H1 (cell line): ENCODE data around the gene SCIMP. TPM values are rescaled to one million over a fixed set of nuclear protein-coding genes. Genes with fewer than 3 reads are reported as not detected.

Source experiments
- CTCF ChIA-PET: fragments of 300-600 bp; sonication (Branson Sonifier 250); formaldehyde crosslinking; loops from one replicate; lab custom pipeline; 2021; ENCODE audit not compliant: partially characterized antibody; lab: Charles Lee
- POLR2A ChIA-PET: fragments of 300-600 bp; sonication (Branson Sonifier 250); formaldehyde crosslinking; loops from one replicate; lab custom pipeline; 2021; ENCODE audit warnings: inconsistent platforms; ENCODE audit not compliant: partially characterized antibody; lab: Charles Lee
- DNase-seq, 2 experiments: peaks; one replicate each; pipeline versions ENCODE4 v3.0.0 to v3.0.0-alpha.2; 2010 to 2022; ENCODE audit warnings: low spot score in 2 of 2, low read depth in 1 of 2, mixed read lengths in 1 of 2
- FAIRE-seq: peaks from 2 replicates; lab custom pipeline; 2011; peaks lifted over from hg19 to GRCh38; lab: Jason Lieb, UNC
- H2AFZ ChIP-seq: 2 replicates; pipeline ENCODE4 v1.8.1; 2012; ENCODE audit warnings: low read length, inconsistent platforms
- H2AK5ac ChIP-seq: 2 replicates; pipeline ENCODE4 v1.6.1; 2013; ENCODE audit warnings: low read depth, low read length
- H2BK120ac ChIP-seq: replicated peaks from 2 replicates; pipeline ENCODE3; 2013; ENCODE audit warnings: low read depth, low read length, inconsistent platforms
- H2BK12ac ChIP-seq: 2 replicates; pipeline ENCODE4 v1.6.1; 2013; ENCODE audit warnings: low read depth, low read length
- H2BK15ac ChIP-seq: 2 replicates; pipeline ENCODE4 v1.6.1; 2013; ENCODE audit warnings: low read length
- H2BK20ac ChIP-seq: 2 replicates; pipeline ENCODE4 v1.6.1; 2013; ENCODE audit warnings: low read length
- H2BK5ac ChIP-seq: 2 replicates; pipeline ENCODE4 v1.6.1; 2013; ENCODE audit warnings: low read depth, low read length
- H3K14ac ChIP-seq: 2 replicates; pipeline ENCODE4 v1.6.1; 2013; ENCODE audit warnings: inconsistent platforms; ENCODE audit not compliant: insufficient read length
- H3K18ac ChIP-seq: 2 replicates; pipeline ENCODE4 v1.6.1; 2013; ENCODE audit warnings: low read length; ENCODE audit errors: extremely low read depth
- H3K23ac ChIP-seq: 2 replicates; pipeline ENCODE4 v1.6.1; 2013; ENCODE audit warnings: inconsistent platforms; ENCODE audit not compliant: insufficient read length
- H3K23me2 ChIP-seq: 2 replicates; pipeline ENCODE4 v1.6.1; 2013; ENCODE audit warnings: low read depth, low read length
- H3K27ac ChIP-seq: 2 replicates; pipeline ENCODE4 v1.6.1; 2011; ENCODE audit warnings: low read depth, low read length, inconsistent platforms
- H3K27me3 ChIP-seq, 4 experiments: replicated peaks in 1 of 4; 1 replicate in 1 of 4; 2 replicates in 3 of 4; pipeline versions ENCODE4 v1.6.1 to v1.8.1; 2011 to 2013; ENCODE audit warnings: low read length in 3 of 4, mild to moderate bottlenecking in 3 of 4, inconsistent platforms in 2 of 4, mixed read lengths in 2 of 4, moderate library complexity in 1 of 4; ENCODE audit not compliant: control insufficient read depth in 3 of 4, insufficient read depth in 3 of 4; ENCODE audit errors: extremely low read depth in 1 of 4
- H3K36me3 ChIP-seq, 4 experiments: 2 replicates each; pipeline versions ENCODE4 v1.6.1 to v1.8.1; 2011 to 2013; ENCODE audit warnings: mild to moderate bottlenecking in 4 of 4, low read length in 3 of 4, moderate library complexity in 2 of 4, control low read depth in 1 of 4, inconsistent platforms in 1 of 4; ENCODE audit not compliant: insufficient read depth in 4 of 4, control insufficient read depth in 2 of 4
- H3K4ac ChIP-seq: replicated peaks from 2 replicates; pipeline ENCODE3; 2013; ENCODE audit warnings: low read length, low read depth, mixed read lengths, inconsistent platforms; ENCODE audit not compliant: insufficient read length
- H3K4me1 ChIP-seq, 4 experiments: replicated peaks in 1 of 4; 1 replicate in 1 of 4; 2 replicates in 3 of 4; pipeline versions ENCODE4 v1.6.1 to v1.8.1; 2011 to 2013; ENCODE audit warnings: low read length in 3 of 4, inconsistent platforms in 2 of 4, mixed read lengths in 1 of 4; ENCODE audit not compliant: insufficient read depth in 4 of 4, control insufficient read depth in 3 of 4
- H3K4me2 ChIP-seq, 2 experiments: 2 replicates each; pipeline versions ENCODE4 v1.6.1 to v1.8.1; 2011 to 2013; ENCODE audit warnings: low read depth in 2 of 2, low read length in 2 of 2, control low read depth in 1 of 2, inconsistent platforms in 1 of 2, mild to moderate bottlenecking in 1 of 2; ENCODE audit not compliant: insufficient read depth in 1 of 2
- H3K4me3 ChIP-seq, 4 experiments: fragments of 200-600, 300-600 bp in 1 of 4; sonication (generic), shearing (Covaris generic), sonication (Bioruptor Twin) in 1 of 4; 2 replicates each; pipeline versions ENCODE4 v1.5.1 to v1.8.1; 2011 to 2016; ENCODE audit warnings: low read length in 4 of 4, low read depth in 3 of 4, control low read depth in 2 of 4, inconsistent platforms in 2 of 4, mild to moderate bottlenecking in 2 of 4, mixed read lengths in 1 of 4, moderate library complexity in 1 of 4; ENCODE audit not compliant: insufficient read depth in 2 of 4; ENCODE audit errors: extremely low read depth in 1 of 4
- H3K56ac ChIP-seq: replicated peaks from 2 replicates; pipeline ENCODE3; 2013; ENCODE audit warnings: low read depth, mild to moderate bottlenecking, mixed read lengths, low read length, inconsistent platforms; ENCODE audit not compliant: insufficient read length
- H3K79me1 ChIP-seq: 2 replicates; pipeline ENCODE4 v1.6.1; 2013; ENCODE audit warnings: low read depth, low read length, control low read depth
- H3K79me2 ChIP-seq, 2 experiments: 2 replicates each; pipeline versions ENCODE4 v1.6.1 to v1.8.1; 2012 to 2013; ENCODE audit warnings: low read length in 2 of 2, mild to moderate bottlenecking in 2 of 2, inconsistent platforms in 1 of 2; ENCODE audit not compliant: insufficient read depth in 2 of 2, control insufficient read depth in 1 of 2
- H3K9ac ChIP-seq, 4 experiments: replicated peaks in 1 of 4; 1 replicate in 1 of 4; 2 replicates in 3 of 4; pipeline versions ENCODE4 v1.6.1 to v1.8.1; 2011 to 2013; ENCODE audit warnings: low read depth in 3 of 4, low read length in 3 of 4, control low read depth in 2 of 4, mild to moderate bottlenecking in 2 of 4, moderate library complexity in 2 of 4, inconsistent platforms in 1 of 4; ENCODE audit errors: extremely low read depth in 1 of 4
- H3K9me3 ChIP-seq, 2 experiments: 2 replicates each; pipeline versions ENCODE4 v1.6.1 to v1.8.1; 2012 to 2013; ENCODE audit warnings: mild to moderate bottlenecking in 2 of 2, moderate library complexity in 2 of 2, control low read depth in 1 of 2, inconsistent platforms in 1 of 2, low read depth in 1 of 2, low read length in 1 of 2, mixed read lengths in 1 of 2; ENCODE audit not compliant: insufficient read depth in 2 of 2
- H4K20me1 ChIP-seq, 2 experiments: replicated peaks in 1 of 2; 2 replicates each; pipeline versions ENCODE3 to v1.8.1; 2011 to 2013; ENCODE audit warnings: inconsistent platforms in 2 of 2, low read length in 2 of 2, mild to moderate bottlenecking in 1 of 2; ENCODE audit not compliant: insufficient read depth in 2 of 2, control insufficient read depth in 1 of 2
- H4K5ac ChIP-seq: 2 replicates; pipeline ENCODE4 v1.6.1; 2013; ENCODE audit warnings: low read length, low read depth, mixed read lengths, inconsistent platforms; ENCODE audit not compliant: insufficient read length
- H4K8ac ChIP-seq: 2 replicates; pipeline ENCODE4 v1.8.0; 2013; ENCODE audit warnings: mild to moderate bottlenecking, moderate library complexity, low read length, inconsistent platforms; ENCODE audit not compliant: insufficient read depth; ENCODE audit errors: extremely low read depth
- H4K91ac ChIP-seq: replicated peaks from 2 replicates; pipeline ENCODE3; 2013; ENCODE audit warnings: low read length, mixed read lengths, inconsistent platforms; ENCODE audit not compliant: insufficient read length
- CBX8 ChIP-seq: fragments of 300-800, 300-1000 bp; sonication (generic); IDR thresholded peaks from 2 replicates; pipeline ENCODE4 v1.7.1; 2016; ENCODE audit warnings: low read depth, low read length, borderline replicate concordance
- CHD1 ChIP-seq: IDR thresholded peaks from 2 replicates; pipeline ENCODE4 v1.6.1; 2012; ENCODE audit warnings: low read depth, low read length, improper control_type of control experiment
- EP300 ChIP-seq, 2 experiments: IDR thresholded peaks; 1 replicate in 1 of 2; 2 replicates in 1 of 2; pipeline ENCODE4 v1.6.1; 2011 to 2012; ENCODE audit warnings: low read depth in 2 of 2, low read length in 2 of 2, mild to moderate bottlenecking in 2 of 2, borderline replicate concordance in 1 of 2, inconsistent platforms in 1 of 2, moderate library complexity in 1 of 2
- HDAC2 ChIP-seq, 2 experiments: fragments of 300-600 bp in 1 of 2; sonication (generic) in 1 of 2; IDR thresholded peaks; 2 replicates each; pipeline ENCODE4 v1.6.1; 2011 to 2012; ENCODE audit warnings: low read depth in 2 of 2, low read length in 2 of 2, mild to moderate bottlenecking in 2 of 2, moderate library complexity in 2 of 2, borderline replicate concordance in 1 of 2, inconsistent platforms in 1 of 2
- MAFK ChIP-seq: IDR thresholded peaks from 2 replicates; pipeline ENCODE4 v1.6.1; 2012; ENCODE audit warnings: low read depth, mild to moderate bottlenecking, improper control_type of control experiment, low read length
- NANOG ChIP-seq: IDR thresholded peaks from 2 replicates; pipeline ENCODE4 v1.6.1; 2011; ENCODE audit warnings: low read length, low read depth, mild to moderate bottlenecking, inconsistent platforms; ENCODE audit not compliant: insufficient read depth, poor library complexity, severe bottlenecking
- POLR2A ChIP-seq, 2 experiments: IDR thresholded peaks; 1 replicate in 1 of 2; 2 replicates in 1 of 2; pipeline ENCODE4 v1.6.1; 2011; ENCODE audit warnings: low read depth in 2 of 2, low read length in 2 of 2, mild to moderate bottlenecking in 2 of 2; ENCODE audit errors: control extremely low read depth in 1 of 2
- RBBP5 ChIP-seq: IDR thresholded peaks from 2 replicates; pipeline ENCODE4 v1.7.1; 2012; ENCODE audit warnings: low read depth, mild to moderate bottlenecking, inconsistent platforms, low read length, moderate library complexity, borderline replicate concordance
- RXRA ChIP-seq: IDR thresholded peaks from 2 replicates; pipeline ENCODE4 v1.6.1; 2011; ENCODE audit warnings: low read depth, mild to moderate bottlenecking, low read length, moderate library complexity; ENCODE audit not compliant: insufficient read depth
- SAP30 ChIP-seq: fragments of 300-600 bp; sonication (generic); IDR thresholded peaks from 2 replicates; pipeline ENCODE4 v1.7.1; 2012; ENCODE audit warnings: low read length, moderate library complexity, mild to moderate bottlenecking, inconsistent platforms; ENCODE audit not compliant: insufficient read depth, insufficient replicate concordance
- SIN3A ChIP-seq, 2 experiments: IDR thresholded peaks in 1 of 2; conservative IDR thresholded peaks in 1 of 2; 2 replicates each; pipeline ENCODE4 v1.6.1; 2011 to 2012; ENCODE audit warnings: low read length in 2 of 2, improper control_type of control experiment in 1 of 2, low read depth in 1 of 2, mild to moderate bottlenecking in 1 of 2
- SRF ChIP-seq: IDR thresholded peaks from 2 replicates; pipeline ENCODE4 v1.6.1; 2011; ENCODE audit warnings: mild to moderate bottlenecking, low read depth, low read length, moderate library complexity
- TAF1 ChIP-seq: IDR thresholded peaks from 2 replicates; pipeline ENCODE4 v1.6.1; 2011; ENCODE audit warnings: mild to moderate bottlenecking, low read depth, low read length
- WGBS, 2 experiments: shearing (Covaris generic) in 1 of 2; methylation state at CpG; one replicate each; pipeline versions ENCODE4 v1.1.6 to v1.1.7; 2013 to 2015; ENCODE audit warnings: low lambda C conversion rate in 2 of 2, mixed read lengths in 2 of 2, inconsistent platforms in 1 of 2, low coverage in 1 of 2, missing lambda C conversion rate in 1 of 2; ENCODE audit not compliant: insufficient replicate concordance in 2 of 2, insufficient coverage in 1 of 2, insufficient read length in 1 of 2; ENCODE audit errors: extremely low coverage in 1 of 2, missing lambda C conversion rate in 1 of 2; 5-methylcytosine and 5-hydroxymethylcytosine counted together
- polyA plus RNA-seq, 7 experiments: library from polyadenylated mRNA; depleted of rRNA in 3 of 7; stranded (reverse) in 5 of 7; unstranded in 2 of 7; fragments of >200 nt in 5 of 7; fragments of 200-250 nt in 2 of 7; gene quantifications; 1 replicate in 5 of 7; 2 replicates in 1 of 7; 4 replicates in 1 of 7; pipeline versions ENCODE4 v1.2.1 to v1.2.3, GENCODE V29; 2011 to 2013; ENCODE audit warnings: missing spikeins in 2 of 7, mixed read lengths in 2 of 7
- total RNA-seq: library from RNA; stranded (reverse); fragmentation: NEBNext Ultra II Directional; extraction: Animal tissue kit (Norgen Biotek cat#: 25700); gene quantifications from 2 replicates; pipeline ENCODE4 v1.2.1, GENCODE V29; 2021

The SCIMP gene
- total and polyA plus RNA-seq, 2 of the 8 experiments (the other 6 are each of a cell fraction or from before 2014, with no cell fraction given) = not detected

- 90 to 100% methylated on average over 1 to 2 of the region's 2 CpGs for WGBS, 2 experiments
- H3K4me3 ChIP-seq = no peak overlapping the region
- H3K56ac ChIP-seq = no peak overlapping the region
- H3K14ac ChIP-seq = no peak overlapping the region
- no peak overlapping the region for H4K5ac ChIP-seq
- no peak for DNase-seq
- H2BK5ac ChIP-seq = no peak overlapping the region
- H3K4me1 ChIP-seq = peaks cover 0 to 3% (median 0%) of the 10 kb centered on the region in 4 experiments; a peak in 2 of 7 replicates
- H3K79me1 ChIP-seq = no peaks in the 10 kb centered on the region
- no peak overlapping the region for H2BK20ac ChIP-seq
- FAIRE-seq = no peak
- no peak overlapping the region for H2BK15ac ChIP-seq
- CTCF ChIA-PET = interaction anchor here (0.5 to 2.0 kb wide), 6 partner anchors 8 to 217 kb away, joined by 3 to 5 read pairs (median 3); no protein-coding TSS in a partner anchor
- POLR2A ChIA-PET = interaction anchor here (0.6 kb wide), 1 partner anchor 239 kb away, joined by 3 read pairs; no protein-coding TSS in a partner anchor
- no peak overlapping the region for H3K18ac ChIP-seq
- H3K9ac ChIP-seq = no peak overlapping the region
- H3K79me2 ChIP-seq = peaks cover 0 to 11% of the 10 kb centered on the region in 2 experiments; a peak in 1 of 4 replicates
- no peak overlapping the region for H3K4ac ChIP-seq
- H2BK12ac ChIP-seq = no peak overlapping the region
- H4K8ac ChIP-seq = no peak overlapping the region
- peaks cover 0 to 3% of the 10 kb centered on the region in 2 experiments for H4K20me1 ChIP-seq
- H3K9me3 ChIP-seq = peaks cover 11 to 12% of the 10 kb centered on the region in 2 experiments
- H2AFZ ChIP-seq = no peak overlapping the region
- H3K4me2 ChIP-seq = no peak overlapping the region
- H3K27me3 ChIP-seq = no peaks in the 10 kb centered on the region; a peak in 1 of 7 replicates
- no peak overlapping the region for H3K27ac ChIP-seq
- no peak overlapping the region for H4K91ac ChIP-seq
- H2BK120ac ChIP-seq = no peak overlapping the region
- no peak overlapping the region for H2AK5ac ChIP-seq
- H3K23ac ChIP-seq = no peak overlapping the region
- peaks cover 2% of the 10 kb centered on the region; the same call in 1 of the 2 replicates for H3K23me2 ChIP-seq
- peaks cover 0 to 12% (median 6%) of the 10 kb centered on the region in 4 experiments; a peak in 4 of 8 replicates for H3K36me3 ChIP-seq
- TF ChIP-seq SRF (no peak), EP300 (IDR thresholded peaks at IDR 0.05; ENCODE audit: borderline replicate concordance in 1 of 2, low read depth in 2 of 2, low read length in 2 of 2) (no peak), NANOG (no peak), CHD1 (no peak), CBX8 (no peak), MAFK (no peak), HDAC2 (IDR thresholded peaks at IDR 0.05; ENCODE audit: borderline replicate concordance in 1 of 2, low read depth in 2 of 2, low read length in 2 of 2) (no peak), SIN3A (conservative IDR thresholded peaks at IDR 0.05 in 1 of 2, IDR thresholded peaks at IDR 0.05 in 1 of 2; ENCODE audit: low read depth in 1 of 2, low read length in 2 of 2) (no peak), RBBP5 (no peak), POLR2A (IDR thresholded peaks at IDR 0.05; ENCODE audit: control extremely low read depth in 1 of 2, low read depth in 2 of 2, low read length in 2 of 2) (no peak), RXRA (no peak), SAP30 (no peak), TAF1 (no peak)
These were observed 40.3 kb downstream of the SCIMP start for GRCh38 chr17:5194346-5194745.
